HepG2 (cell line): ENCODE data around the gene SHQ1. TPM values are rescaled to one million over a fixed set of nuclear protein-coding genes. Genes with fewer than 3 reads are reported as not detected.

Experiments used
- AGO1 ChIP-seq: fragments of 200-400 bp; formaldehyde crosslinking; IDR thresholded peaks from 2 replicates; pipeline ENCODE4 v1.6.1; 2017; ENCODE audit warnings: mild to moderate bottlenecking, low read depth, low read length, moderate library complexity; ENCODE audit not compliant: poor library complexity, severe bottlenecking
- GZF1 ChIP-seq: sonication (generic); formaldehyde crosslinking; IDR thresholded peaks from 2 replicates; pipeline ENCODE4 v1.5.1; 2020; ENCODE audit warnings: mild to moderate bottlenecking, missing genetic modification reagents
- KAT8 ChIP-seq: IDR thresholded peaks from 2 replicates; pipeline ENCODE4 v1.6.1; 2016; ENCODE audit warnings: missing genetic modification reagents, missing compliant biosample characterization
- MED1 ChIP-seq: sonication (generic); formaldehyde crosslinking; IDR thresholded peaks from 2 replicates; pipeline ENCODE4 v1.4.0; 2020; ENCODE audit warnings: missing genetic modification reagents
- NR2F6 ChIP-seq, 2 experiments: IDR thresholded peaks; 2 replicates each; pipeline ENCODE4 v1.6.1; 2016; ENCODE audit warnings: antibody characterized with exemption in 1 of 2, mild to moderate bottlenecking in 1 of 2
- TCF7 ChIP-seq: sonication (generic); IDR thresholded peaks from 2 replicates; pipeline ENCODE4 v1.6.1; 2016; ENCODE audit warnings: antibody characterized with exemption, low read depth
- ZKSCAN5 ChIP-seq: sonication (generic); formaldehyde crosslinking; IDR thresholded peaks from 2 replicates; pipeline ENCODE4 v1.5.1; 2020; ENCODE audit warnings: mild to moderate bottlenecking, missing genetic modification reagents
- ZNF264 ChIP-seq: sonication (generic); formaldehyde crosslinking; IDR thresholded peaks from 2 replicates; pipeline ENCODE4 v1.4.0; 2020; ENCODE audit warnings: missing genetic modification reagents
- ZNF766 ChIP-seq: sonication (generic); formaldehyde crosslinking; IDR thresholded peaks from 2 replicates; pipeline ENCODE4 v1.5.0; 2020; ENCODE audit warnings: missing genetic modification reagents, borderline replicate concordance
- polyA plus RNA-seq, 8 experiments: library from polyadenylated mRNA; depleted of rRNA in 3 of 8; stranded (reverse) in 7 of 8; unstranded in 1 of 8; fragments of >200 nt; fragmentation: Illumina TruSeq in 4 of 8; extraction: Trizol in 4 of 8; gene quantifications; 2 replicates each; pipeline versions ENCODE4 v1.2.1 to v1.2.3, GENCODE V29; 2011 to 2016; ENCODE audit warnings: low read depth in 4 of 8, missing spikeins in 1 of 8, mixed read lengths in 1 of 8; ENCODE audit not compliant: insufficient read depth in 1 of 8
- total RNA-seq, 5 experiments: library from RNA; depleted of rRNA; stranded (reverse); fragments of >200 nt; fragmentation: Illumina TruSeq; extraction: Trizol; gene quantifications; 2 replicates each; pipeline ENCODE4 v1.2.3, GENCODE V29; 2016; ENCODE audit warnings: low read depth in 1 of 5
- TF ChIP-seq, protein P1 (sequence below): sonication (generic); formaldehyde crosslinking; IDR thresholded peaks from 2 replicates; pipeline ENCODE4 v1.4.0; 2020; ENCODE audit warnings: missing genetic modification reagents, borderline replicate concordance

The SHQ1 gene
- total and polyA plus RNA-seq, 2 of the 13 experiments (the other 11 are each of a cell fraction or from before 2014, with no cell fraction given): 5.5 to 20.3 TPM

DNA sequence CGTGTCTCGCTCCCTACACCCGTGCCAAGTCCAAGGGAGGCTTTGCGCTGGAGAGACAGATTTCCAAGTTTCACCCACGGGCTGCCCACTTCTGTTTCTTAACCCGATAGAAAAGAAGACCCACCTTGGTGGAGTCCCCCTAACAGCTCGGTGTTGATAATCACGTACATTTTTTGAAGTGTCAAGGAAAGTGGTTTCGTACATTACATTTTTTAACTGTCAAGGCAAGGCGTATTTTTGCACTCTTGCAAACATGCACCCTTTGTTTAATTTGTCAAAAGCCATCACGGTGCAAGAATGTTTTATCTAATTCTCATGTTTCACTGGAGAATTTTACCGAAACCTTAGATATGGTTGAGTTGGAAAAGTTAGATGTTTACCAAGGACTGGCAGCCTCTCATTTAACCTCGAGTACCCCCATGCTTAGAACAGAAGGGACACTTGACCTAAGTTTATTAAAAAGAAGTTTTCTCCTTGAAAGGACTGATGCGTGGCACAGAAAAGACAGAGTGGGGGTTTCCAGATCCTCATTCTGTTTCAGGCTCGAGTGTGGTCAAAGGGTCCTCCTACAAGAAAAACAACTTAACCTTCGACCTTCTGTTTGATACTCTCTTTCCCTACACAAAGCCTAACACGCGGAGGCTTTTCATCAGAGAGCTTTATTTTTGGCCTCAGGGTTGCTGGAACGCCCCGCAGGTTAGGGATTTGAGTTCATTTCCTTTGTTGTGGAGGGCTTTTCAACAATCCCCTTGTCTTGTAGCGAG is 40.5 kb upstream of the SHQ1 start (continued):
- TF ChIP-seq ZKSCAN5 (CRISPR knock-in tag) (no peak), GZF1 (CRISPR knock-in tag) (peak; percentile 88), ZNF766 (CRISPR knock-in tag) (0 out of 2 replicates have a peak, but pooled peaks have one; percentile 28), AGO1 (no peak), MED1 (CRISPR knock-in tag) (0 out of 2 replicates have a peak, but pooled peaks have one; percentile 23), KAT8 (CRISPR knock-in tag) (peak; percentile 23; the same call in 1 of the 2 replicates), ZNF264 (CRISPR knock-in tag) (0 out of 2 replicates have a peak, but pooled peaks have one; percentile 37), TCF7 (peak; percentile 65), NR2F6 (IDR thresholded peaks at IDR 0.05) (peak; percentile 74), NR2F6 (CRISPR knock-in tag; IDR thresholded peaks at IDR 0.05) (no peak)
- TF ChIP-seq, protein P1, sequence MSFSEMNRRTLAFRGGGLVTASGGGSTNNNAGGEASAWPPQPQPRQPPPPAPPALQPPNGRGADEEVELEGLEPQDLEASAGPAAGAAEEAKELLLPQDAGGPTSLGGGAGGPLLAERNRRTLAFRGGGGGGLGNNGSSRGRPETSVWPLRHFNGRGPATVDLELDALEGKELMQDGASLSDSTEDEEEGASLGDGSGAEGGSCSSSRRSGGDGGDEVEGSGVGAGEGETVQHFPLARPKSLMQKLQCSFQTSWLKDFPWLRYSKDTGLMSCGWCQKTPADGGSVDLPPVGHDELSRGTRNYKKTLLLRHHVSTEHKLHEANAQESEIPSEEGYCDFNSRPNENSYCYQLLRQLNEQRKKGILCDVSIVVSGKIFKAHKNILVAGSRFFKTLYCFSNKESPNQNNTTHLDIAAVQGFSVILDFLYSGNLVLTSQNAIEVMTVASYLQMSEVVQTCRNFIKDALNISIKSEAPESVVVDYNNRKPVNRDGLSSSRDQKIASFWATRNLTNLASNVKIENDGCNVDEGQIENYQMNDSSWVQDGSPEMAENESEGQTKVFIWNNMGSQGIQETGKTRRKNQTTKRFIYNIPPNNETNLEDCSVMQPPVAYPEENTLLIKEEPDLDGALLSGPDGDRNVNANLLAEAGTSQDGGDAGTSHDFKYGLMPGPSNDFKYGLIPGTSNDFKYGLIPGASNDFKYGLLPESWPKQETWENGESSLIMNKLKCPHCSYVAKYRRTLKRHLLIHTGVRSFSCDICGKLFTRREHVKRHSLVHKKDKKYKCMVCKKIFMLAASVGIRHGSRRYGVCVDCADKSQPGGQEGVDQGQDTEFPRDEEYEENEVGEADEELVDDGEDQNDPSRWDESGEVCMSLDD (CRISPR knock-in tag): 0 out of 2 replicates have a peak, but pooled peaks have one; percentile 49
- TF ChIP-seq, all 625 proteins: peak for 28
